Mesodermal cell (in vitro differentiated cells): ENCODE data around the gene CPLX1.

Source experiments
- H3K27ac ChIP-seq: 2 replicates; pipeline ENCODE4 v1.7.0; 2013; ENCODE audit warnings: mild to moderate bottlenecking, low read depth, low read length, moderate library complexity; ENCODE audit not compliant: severe bottlenecking
- H3K36me3 ChIP-seq: 2 replicates; pipeline ENCODE4 v1.7.1; 2013; ENCODE audit warnings: mild to moderate bottlenecking, low read length, moderate library complexity; ENCODE audit not compliant: control insufficient read depth, insufficient read depth
- H3K4me1 ChIP-seq: one replicate; pipeline ENCODE4 v1.7.1; 2013; ENCODE audit warnings: mild to moderate bottlenecking, low read length; ENCODE audit not compliant: insufficient read depth, control insufficient read depth, poor library complexity, severe bottlenecking
- H3K4me3 ChIP-seq: 2 replicates; pipeline ENCODE4 v1.7.0; 2013; ENCODE audit warnings: low read length, control low read depth, mild to moderate bottlenecking; ENCODE audit not compliant: insufficient read depth, poor library complexity, severe bottlenecking; ENCODE audit errors: extremely low read depth
- H3K9me3 ChIP-seq: 2 replicates; pipeline ENCODE4 v1.7.1; 2013; ENCODE audit warnings: mild to moderate bottlenecking, low read length, moderate library complexity; ENCODE audit not compliant: control insufficient read depth
- WGBS, 2 experiments: methylation state at CpG; one replicate each; pipeline ENCODE4 v1.1.5; 2013; ENCODE audit warnings: missing lambda C conversion rate in 2 of 2; ENCODE audit not compliant: insufficient coverage in 2 of 2; 5-methylcytosine and 5-hydroxymethylcytosine counted together

CPLX1 gene

DNA sequence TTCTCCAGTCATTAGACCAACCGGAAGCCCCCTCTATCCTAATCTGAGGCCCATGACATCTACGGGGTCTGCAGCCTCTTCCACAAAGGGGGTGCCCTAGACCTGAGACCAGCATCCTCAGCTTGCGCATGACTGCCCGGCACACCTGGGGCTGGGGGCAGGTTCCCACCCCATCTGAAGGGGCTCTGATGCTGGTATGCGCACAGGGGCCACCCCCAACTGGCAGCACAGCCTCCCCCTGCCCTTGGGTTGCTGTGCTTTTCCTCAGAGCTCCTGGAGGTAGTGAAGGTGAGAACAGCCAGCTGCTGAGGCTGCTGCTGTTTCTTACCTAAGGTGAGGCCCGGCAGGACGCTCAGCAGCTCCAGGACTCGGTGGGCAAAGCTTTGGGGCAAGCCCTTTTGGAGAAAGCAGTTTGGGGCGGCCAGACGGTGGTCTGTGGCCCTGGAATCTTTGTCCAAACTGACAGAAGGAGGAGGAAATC, 18.9 kb upstream of the CPLX1 start:
- Histone ChIP-seq H3K9me3 (no peaks in the 10 kb centered on the region), H3K4me1 (peaks cover 8% of the 10 kb centered on the region), H3K4me3 (no peak overlapping the region), H3K36me3 (peaks cover 19% of the 10 kb centered on the region), H3K27ac (no peak overlapping the region)
- WGBS, 2 experiments, result 96% methylated on average over 9 to 10 of the region's 10 CpGs

DNA sequence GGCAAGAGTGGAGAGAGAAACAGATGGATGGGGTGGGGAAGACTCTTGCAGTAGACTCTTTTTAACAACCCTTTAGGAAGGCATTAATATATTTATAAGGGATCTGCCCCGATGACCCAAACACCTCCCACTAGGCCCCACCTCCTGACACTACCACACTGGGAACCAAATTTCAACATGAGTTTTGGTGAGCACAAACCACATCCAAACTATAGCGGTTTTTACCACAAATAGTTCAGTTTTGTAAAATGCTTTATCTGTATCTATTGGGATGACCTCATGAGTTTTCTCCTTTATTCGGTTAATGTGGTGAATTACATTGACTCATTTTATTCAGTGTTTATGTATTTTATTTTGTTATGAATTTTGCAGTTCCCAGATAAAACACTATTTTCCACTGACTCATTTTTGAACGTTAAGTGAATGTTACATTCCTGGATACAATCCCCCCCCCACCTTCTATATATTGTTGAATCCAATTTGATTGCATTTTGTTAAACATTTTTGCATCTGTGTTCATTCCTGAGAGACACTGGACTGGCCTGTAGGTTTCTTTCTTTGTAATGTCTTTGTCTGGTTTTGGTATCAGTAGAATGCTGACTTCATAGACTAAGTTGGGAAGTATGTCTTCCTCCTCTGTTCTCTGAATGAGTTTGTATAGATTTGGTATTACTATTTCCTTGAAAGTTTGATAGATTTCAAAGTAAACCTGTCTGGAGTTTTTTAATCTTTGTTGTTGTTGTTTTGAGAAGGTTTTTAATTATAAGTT, 13.9 kb upstream of the CPLX1 start:
- H3K9me3 ChIP-seq, result peaks cover 14% of the 10 kb centered on the region
- H3K36me3 ChIP-seq, result peaks cover 4% of the 10 kb centered on the region
- H3K4me3 ChIP-seq, result no peak overlapping the region
- H3K27ac ChIP-seq, result no peak overlapping the region
- no peaks in the 10 kb centered on the region for H3K4me1 ChIP-seq
- no CpG with 5 or more reads among the region's 4 CpGs for WGBS, 2 experiments

DNA sequence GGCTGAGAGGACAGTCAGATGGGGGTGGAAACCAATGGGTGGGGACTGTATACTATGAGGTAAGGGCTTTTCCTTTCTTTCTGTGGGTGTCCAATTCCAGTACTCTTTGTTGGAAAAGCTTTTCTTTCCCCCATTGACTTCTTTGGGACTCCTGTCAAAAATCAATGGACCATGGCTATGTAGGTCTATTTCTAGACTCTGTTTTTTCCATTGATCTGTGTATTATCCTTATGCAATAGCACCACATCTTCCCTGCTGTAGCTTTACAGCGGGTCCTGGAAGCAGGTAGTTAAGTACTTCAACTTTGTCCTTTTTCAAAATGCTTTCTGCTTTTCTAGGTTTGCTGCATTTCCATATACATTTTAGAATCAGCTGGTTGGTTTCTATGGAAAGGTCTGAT, 11.8 kb upstream of the CPLX1 start:
- no peak overlapping the region for H3K4me3 ChIP-seq
- no peak overlapping the region for H3K27ac ChIP-seq
- 70% methylated on average over 1 of the region's 1 CpG; no CpG with 5 or more reads in 1 of the 2 experiments for WGBS, 2 experiments
- H3K4me1 ChIP-seq, result no peaks in the 10 kb centered on the region
- peaks cover 14% of the 10 kb centered on the region for H3K9me3 ChIP-seq
- H3K36me3 ChIP-seq, result peaks cover 4% of the 10 kb centered on the region

DNA sequence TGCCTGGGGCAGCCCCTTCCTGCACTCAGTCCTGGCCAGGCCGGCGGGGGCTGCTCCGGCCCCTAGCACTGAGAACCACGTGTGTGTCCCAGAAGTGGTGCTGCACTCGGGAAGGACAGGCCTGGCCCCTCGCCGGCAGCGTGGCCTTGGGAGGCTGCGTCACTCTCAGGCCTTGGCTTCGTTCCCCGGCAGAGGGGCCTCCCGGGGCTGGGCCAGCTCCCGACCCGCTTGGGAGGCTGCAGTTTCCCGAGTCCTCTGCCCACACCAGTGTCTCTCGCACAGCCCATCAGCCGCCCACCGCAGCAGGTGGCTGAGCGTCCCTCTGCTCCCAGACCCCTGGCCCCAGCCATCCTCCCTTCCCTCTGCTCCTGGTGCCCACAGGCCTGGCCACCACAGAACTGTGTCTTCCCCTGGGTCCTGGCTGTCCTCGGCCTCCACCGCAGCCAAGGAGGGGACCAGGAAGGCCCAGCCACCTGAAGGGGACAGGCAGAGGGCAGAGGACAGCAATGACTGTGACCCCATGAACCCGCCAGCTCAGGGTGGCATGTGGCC, 10.9 kb upstream of the CPLX1 start:
- H3K4me1 ChIP-seq, result no peaks in the 10 kb centered on the region
- no peaks in the 10 kb centered on the region for H3K36me3 ChIP-seq
- WGBS, 2 experiments, result 86 to 90% methylated on average over 20 to 22 of the region's 22 CpGs
- peaks cover 14% of the 10 kb centered on the region for H3K9me3 ChIP-seq
- H3K27ac ChIP-seq, result no peak overlapping the region
- H3K4me3 ChIP-seq, result no peak overlapping the region

DNA sequence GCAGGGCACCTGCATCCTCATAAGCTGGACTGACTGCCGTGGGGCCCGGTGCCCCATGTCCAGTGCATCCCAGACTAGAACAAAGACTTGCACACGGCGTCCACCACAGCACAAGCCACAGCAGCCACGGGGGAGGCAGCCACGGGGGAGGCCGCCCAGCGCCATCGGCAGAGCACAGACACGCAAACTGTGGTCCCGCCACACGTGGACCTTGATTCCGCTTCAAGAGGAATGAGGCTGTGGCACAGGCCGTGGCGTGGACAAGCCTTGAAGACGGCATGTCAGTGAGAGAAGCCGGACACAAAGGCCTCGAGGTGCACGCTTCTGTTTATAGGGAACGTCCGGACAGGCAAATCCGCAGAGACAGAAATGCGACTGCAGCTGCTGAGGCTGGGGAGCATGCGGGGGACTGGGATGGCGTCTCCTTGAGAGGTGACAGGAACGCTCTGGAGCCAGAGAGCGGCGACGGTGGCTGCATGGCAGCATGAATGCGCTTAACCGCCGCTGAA, 10.1 kb upstream of the CPLX1 start:
- WGBS, 2 experiments, result 93 to 95% methylated on average over 26 to 29 of the region's 32 CpGs
- no peak overlapping the region for H3K27ac ChIP-seq
- H3K9me3 ChIP-seq, result peaks cover 14% of the 10 kb centered on the region
- H3K4me3 ChIP-seq, result no peak overlapping the region
- no peaks in the 10 kb centered on the region for H3K36me3 ChIP-seq
- no peaks in the 10 kb centered on the region for H3K4me1 ChIP-seq

DNA sequence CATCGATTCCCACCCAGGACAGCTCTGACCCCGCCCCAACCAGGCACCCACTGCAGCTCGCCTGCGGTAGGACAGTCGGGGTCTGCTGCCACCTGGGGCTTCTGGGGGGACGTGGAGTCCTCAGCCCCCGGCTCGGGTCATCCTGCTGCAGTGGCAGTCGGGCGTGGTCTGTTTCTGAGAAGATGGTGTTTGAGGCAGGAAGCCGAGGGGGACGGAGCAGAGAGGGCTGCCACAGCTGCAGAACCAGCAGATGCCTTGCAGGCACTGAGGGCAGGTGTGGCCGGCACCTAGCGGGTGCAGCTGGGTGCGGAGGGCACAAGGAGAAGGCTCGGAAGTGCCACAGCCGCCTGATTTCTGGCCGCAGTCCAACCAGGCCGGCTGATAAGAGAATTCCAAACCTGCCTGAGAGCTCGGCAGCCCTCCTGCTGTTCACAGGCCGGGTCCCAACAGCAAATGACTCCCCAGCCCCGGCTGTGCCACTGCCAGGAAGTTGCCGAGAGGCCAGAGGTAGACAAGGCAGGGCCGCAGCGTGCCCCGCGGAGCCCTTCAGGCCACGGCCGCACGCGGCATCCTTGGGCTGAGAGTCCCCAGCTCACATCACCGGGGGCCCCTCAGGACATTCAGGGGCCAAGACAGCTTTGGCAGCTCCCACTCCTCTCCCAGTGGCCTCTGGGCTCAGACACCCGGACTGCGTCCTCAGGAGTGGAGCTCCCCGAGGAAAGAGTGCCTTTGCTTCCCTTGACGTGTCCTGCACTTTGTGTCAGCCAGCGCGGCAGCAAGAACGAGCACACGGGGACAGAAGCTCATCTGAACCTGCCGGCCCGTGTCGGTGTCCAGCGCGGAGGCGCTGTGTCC, 9.4 kb upstream of the CPLX1 start:
- 91 to 93% methylated on average over 36 to 46 of the region's 46 CpGs for WGBS, 2 experiments
- Histone ChIP-seq H3K4me3 (no peak overlapping the region), H3K27ac (no peak overlapping the region), H3K4me1 (no peaks in the 10 kb centered on the region), H3K36me3 (no peaks in the 10 kb centered on the region), H3K9me3 (peaks cover 14% of the 10 kb centered on the region)

DNA sequence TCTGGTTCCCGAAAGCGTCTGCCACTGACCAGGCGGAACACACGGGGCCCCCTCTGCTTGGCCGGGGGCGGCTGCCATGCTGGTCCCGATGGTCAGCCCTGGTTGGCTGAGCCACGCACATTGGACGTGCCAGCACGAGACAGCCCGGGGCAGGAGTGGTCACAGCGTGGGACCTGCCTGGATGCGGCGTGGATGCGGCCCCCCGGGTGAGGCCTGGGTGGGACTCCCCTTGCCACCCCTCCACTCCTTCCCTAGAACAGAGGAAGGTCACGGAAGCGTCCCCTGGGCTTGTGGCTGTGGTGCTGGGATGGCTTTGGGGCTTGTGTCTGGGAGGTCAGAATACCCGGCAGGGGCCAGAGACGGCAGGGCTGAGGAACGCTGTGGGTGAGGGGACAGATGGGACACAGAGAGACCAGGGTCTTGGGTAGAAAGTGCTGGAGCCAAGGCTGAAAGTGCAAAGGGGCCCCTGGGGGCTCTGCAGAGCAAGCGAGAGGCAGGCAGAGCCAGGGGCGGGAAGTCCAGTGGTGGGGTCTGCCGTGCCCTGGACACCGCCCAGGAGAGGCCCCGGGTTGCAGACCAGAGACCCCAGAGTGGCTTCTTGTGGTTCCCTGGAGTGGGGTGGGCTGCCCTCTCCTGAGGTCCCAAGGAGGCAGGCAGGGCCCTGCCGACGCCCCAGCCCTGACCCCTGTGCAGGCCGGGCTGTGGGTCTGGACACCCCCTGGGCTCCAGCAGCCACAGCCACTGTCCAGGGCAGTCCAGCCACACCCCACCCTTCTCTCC, 8.6 kb upstream of the CPLX1 start:
- H3K4me1 ChIP-seq, result no peaks in the 10 kb centered on the region
- WGBS, 2 experiments, result 93 to 96% methylated on average over 19 to 26 of the region's 29 CpGs
- H3K36me3 ChIP-seq, result no peaks in the 10 kb centered on the region
- H3K9me3 ChIP-seq, result peaks cover 14% of the 10 kb centered on the region
- no peak overlapping the region for H3K4me3 ChIP-seq
- no peak overlapping the region for H3K27ac ChIP-seq

DNA sequence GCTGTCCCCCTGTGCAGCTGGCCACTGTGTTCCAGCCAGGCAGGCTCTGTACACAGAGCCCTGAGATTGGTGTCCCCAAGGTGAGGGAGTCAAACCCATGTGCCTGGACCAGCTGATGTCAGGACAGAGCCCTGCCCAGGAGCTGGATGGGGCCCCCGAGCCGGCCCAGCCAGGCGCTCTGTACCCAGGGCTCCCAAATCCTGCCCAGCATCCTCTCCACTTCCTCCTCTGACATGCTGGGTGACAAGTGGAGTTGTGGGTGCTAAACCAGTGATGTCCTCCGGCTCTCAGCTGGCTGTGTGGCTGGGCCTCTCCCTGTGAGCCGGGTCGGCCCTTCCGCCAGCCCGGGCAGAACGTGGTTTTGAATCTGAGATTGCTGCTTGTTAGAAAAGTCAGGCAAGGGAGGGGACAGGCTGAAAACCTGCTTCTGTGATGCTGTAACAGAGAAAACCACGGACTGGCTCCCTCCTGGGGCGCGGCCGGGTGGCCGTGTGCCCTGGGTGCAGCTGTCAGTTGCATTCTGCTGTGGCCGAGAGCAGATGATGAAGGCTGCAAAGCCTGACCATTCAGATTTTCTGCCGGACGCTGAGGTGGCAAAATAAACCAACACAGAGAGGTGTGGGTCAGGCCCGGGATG, 7.9 kb upstream of the CPLX1 start:
- Histone ChIP-seq H3K36me3 (no peaks in the 10 kb centered on the region), H3K4me1 (no peaks in the 10 kb centered on the region), H3K27ac (no peak overlapping the region), H3K4me3 (no peak overlapping the region), H3K9me3 (peaks cover 14% of the 10 kb centered on the region)
- WGBS, 2 experiments, result 91% methylated on average over 14 to 15 of the region's 18 CpGs

DNA sequence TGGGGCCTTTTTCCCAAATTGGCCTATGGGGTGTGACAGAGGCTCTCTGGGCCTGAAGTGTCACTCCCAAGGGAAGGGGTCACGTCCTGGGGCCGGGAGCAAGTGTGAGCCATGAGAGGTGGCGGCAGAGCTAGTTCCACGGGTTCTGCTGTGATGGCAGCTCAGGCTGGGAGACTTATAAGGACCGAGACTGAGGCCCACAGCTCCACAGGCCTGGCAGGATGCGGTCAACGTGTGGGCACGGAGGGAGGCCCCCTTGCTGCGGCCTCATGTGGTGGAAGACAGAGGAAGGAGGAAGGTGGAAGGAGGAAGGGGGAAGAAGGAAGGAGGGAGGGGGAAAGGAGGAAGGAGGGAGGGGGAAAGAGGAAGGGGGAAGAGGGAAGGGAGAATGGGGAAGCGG, 7.2 kb upstream of the CPLX1 start:
- H3K4me1 ChIP-seq, result no peaks in the 10 kb centered on the region
- peaks cover 11% of the 10 kb centered on the region for H3K9me3 ChIP-seq
- 80 to 90% methylated on average over 10 of the region's 10 CpGs for WGBS, 2 experiments
- H3K4me3 ChIP-seq, result no peak overlapping the region
- H3K27ac ChIP-seq, result no peak overlapping the region
- no peaks in the 10 kb centered on the region for H3K36me3 ChIP-seq

DNA sequence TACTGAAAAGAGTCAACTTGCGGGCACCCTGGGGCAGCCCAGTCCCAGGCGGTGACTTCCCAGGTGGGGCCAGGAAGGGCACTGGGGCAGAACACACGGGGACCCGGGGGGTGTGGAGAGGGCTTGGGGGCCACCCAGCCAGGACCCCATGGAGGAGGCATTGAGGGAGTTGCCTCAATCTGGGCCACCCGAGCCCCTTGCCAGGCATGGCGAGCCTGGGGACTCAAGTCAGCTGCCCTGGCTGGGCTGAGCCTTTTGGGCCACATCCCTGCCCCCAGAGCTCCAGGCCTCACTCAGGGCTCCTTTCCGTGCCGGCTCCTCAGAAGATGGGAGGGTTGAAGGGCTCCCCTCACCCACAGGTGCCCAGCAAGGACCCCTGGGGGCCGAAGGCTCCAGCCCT, 6.6 kb upstream of the CPLX1 start:
- H3K27ac ChIP-seq, result no peak overlapping the region
- peaks cover 5% of the 10 kb centered on the region for H3K9me3 ChIP-seq
- H3K4me1 ChIP-seq, result no peaks in the 10 kb centered on the region
- H3K4me3 ChIP-seq, result no peak overlapping the region
- H3K36me3 ChIP-seq, result no peaks in the 10 kb centered on the region
- WGBS, 2 experiments, result 92 to 95% methylated on average over 7 of the region's 9 CpGs
